Amygdala (tissue), 56 donors: ENCODE measurements around the gene TRPM8.

Experiments used
- DNase-seq, 56 donors: peaks; one replicate each; lab custom pipeline; 2025; lab: John Stamatoyannopoulos, UW

TRPM8 gene

GRCh38 chr2:233996000-233996399 lies 78.8 kb downstream of the TRPM8 start:
- DNase-seq, result no peak

GRCh38 chr2:233996461-233996860 lies 79.3 kb downstream of the TRPM8 start:
- DNase-seq, result no peak

GRCh38 chr2:233997707-233998106 lies 80.5 kb downstream of the TRPM8 start:
- DNase-seq, result no peak

- DNase-seq, result no peak
Observed at GRCh38 chr2:233999182-233999581, 82.0 kb downstream of the TRPM8 start.

GRCh38 chr2:234001380-234002160 lies 84.4 kb downstream of the TRPM8 start:
- no peak for DNase-seq

- no peak for DNase-seq
Observed at GRCh38 chr2:234002281-234002680, 85.1 kb downstream of the TRPM8 start.

GRCh38 chr2:234003972-234004617 lies 86.9 kb downstream of the TRPM8 start:
- no peak for DNase-seq

GRCh38 chr2:234005126-234005525 lies 88.0 kb downstream of the TRPM8 start:
- no peak for DNase-seq

- no peak for DNase-seq
Observed at GRCh38 chr2:234006501-234006900, 89.3 kb downstream of the TRPM8 start.

DNA sequence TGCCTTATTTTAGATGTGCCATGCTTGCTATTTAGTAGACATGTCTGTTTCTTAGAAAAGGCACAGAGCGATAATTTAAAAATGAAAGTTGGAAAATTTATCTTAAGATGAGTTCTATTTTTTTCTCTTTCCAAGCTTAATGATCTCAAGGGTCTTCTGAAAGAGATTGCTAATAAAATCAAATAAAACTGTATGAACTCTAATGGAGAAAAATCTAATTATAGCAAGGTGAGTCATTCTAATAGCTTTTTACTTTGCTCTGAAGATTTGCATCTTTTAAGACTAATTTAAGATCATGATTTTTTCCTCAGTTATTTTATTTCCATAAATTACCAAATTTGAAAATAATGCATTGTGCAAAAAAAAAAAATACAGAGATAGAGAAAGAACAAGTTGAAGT lies 97.3 kb downstream of the TRPM8 start:
- no peak for DNase-seq

DNA sequence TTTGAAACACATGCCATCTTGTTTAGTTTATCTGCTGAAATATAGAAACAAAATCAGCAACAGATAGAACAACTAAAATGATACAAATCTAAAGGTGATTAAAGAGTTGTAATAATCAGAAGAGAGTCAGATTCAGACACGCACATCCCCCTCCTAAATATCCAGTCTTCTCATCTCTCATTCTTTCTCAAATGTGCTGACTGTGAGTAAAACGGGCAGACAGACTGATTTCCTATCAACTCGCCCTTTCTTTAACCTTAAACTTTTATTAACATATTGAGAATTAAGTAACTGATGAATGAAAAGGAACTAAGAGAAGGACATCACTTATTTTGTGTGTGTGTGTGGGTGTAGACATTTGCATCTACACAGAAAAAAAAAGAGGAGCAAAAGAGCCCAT lies 98.7 kb downstream of the TRPM8 start:
- no peak for DNase-seq

GRCh38 chr2:234019896-234020295 lies 102.7 kb downstream of the TRPM8 start:
- no peak for DNase-seq

GRCh38 chr2:234020332-234020731 lies 103.2 kb downstream of the TRPM8 start:
- DNase-seq, result no peak

DNA sequence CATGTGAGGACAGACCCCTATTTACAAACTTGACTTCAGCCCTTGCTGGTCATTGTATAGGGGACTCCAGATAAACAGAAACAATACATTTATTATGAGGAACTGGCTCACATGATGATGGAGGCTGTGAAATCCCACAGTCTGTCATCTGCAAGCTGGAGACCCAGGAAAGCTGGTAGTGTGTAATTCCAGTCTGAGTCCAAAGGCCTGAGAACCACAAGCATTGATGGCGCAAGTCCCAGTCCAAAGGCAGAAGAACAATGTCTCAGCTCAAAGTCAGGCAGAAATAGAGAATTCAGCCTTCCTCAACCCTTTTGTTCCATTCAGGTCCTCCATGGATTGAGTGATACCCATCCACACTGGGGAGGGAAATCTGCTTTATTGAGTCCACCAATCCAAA lies 105.3 kb downstream of the TRPM8 start:
- DNase-seq, result no peak

GRCh38 chr2:234024304-234024703 lies 107.1 kb downstream of the TRPM8 start:
- DNase-seq, result no peak

GRCh38 chr2:234025466-234025865 lies 108.3 kb downstream of the TRPM8 start:
- no peak for DNase-seq

- no peak for DNase-seq
Observed at GRCh38 chr2:234025891-234026401, 108.8 kb downstream of the TRPM8 start.

DNA sequence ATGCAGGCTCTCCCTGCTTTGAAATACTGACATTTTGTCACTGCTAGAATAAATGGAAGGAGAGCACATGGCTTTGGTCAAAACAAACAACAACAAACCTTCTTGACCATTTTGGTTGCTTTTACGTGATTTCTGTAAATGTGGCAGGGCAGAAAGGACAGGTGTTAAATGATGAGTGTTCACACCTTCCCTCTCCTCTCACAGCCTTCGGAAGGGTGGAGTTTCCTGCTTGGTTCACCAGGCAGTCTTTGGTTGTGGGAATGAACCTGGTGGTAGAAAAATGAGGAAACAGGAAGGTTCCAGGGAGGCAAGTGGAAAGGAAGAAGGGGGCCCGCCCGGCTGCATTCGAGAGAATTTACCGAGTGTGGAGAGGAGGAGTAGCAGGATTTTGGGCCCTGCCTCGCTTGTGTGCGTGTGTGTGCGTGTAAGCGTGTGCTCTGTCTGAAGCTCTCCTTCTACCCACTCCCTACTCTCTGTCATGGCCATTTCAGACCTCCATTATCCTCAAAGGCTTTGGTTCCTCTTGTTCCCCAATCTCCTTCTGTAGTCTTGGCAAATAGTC lies 109.6 kb downstream of the TRPM8 start:
- DNase-seq, result no peak

GRCh38 chr2:234027641-234028040 lies 110.5 kb downstream of the TRPM8 start:
- no peak for DNase-seq

DNA sequence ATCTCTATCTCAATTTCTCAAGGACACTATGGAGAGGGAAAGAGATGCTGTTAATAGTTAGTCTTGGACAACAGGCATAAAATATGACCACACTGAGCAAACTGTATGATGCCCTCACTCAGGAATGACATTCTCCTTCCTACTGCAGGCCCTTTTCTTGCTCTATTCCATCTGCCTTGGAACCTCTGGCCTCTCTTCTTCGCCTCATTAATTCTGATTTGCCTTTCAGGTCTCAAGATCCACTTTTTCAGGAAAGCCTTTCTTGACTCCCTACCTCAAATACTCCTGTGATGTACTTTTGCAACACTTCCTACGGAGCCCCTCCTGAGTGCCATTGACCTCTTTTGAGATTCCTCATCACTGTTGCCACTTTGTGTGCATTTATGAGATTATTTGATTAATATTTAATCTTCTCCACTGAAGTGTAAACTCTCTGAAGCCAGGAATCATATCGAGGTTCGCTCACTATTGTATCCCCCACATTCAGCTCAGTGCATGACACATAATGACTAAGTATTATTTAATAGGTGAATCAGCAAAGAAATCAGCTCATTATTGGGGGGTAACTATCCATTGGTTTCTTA lies 112.1 kb downstream of the TRPM8 start:
- DNase-seq, result no peak

DNA sequence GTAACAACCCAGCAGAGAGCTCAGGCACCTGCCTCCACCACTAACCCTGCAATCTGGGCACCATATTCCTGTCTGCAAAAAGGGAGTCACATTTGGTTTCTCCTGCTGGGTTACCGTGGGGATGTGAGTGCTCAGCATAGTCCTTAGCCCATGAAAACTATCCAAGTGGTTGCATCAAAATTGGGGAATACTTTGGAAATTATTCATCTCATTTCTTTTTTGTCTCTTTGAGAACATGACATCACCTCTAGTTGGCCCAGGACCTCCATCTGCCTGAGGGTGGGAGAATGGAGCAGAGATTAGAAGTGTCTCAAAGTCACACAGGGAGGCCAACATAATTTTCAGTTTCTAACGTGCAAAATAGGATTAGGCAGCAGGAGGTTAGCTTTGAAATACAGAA lies 114.0 kb downstream of the TRPM8 start:
- no peak for DNase-seq
